ENCODE data around the gene BCL10. TPM values are rescaled to one million over a fixed set of nuclear protein-coding genes. Genes with fewer than 3 reads are reported as not detected.
A peak's percentile ranks its signal among the peaks of the same experiment; 100 is the strongest.

BCL10 gene
- polyA plus RNA-seq, 1 donor (not counting 4 experiments of a cell fraction or from before 2014, with no cell fraction given), result 22.4 TPM

GRCh38 chr1:85316321-85316720 lies 39.9 kb upstream of the BCL10 start:
- Histone ChIP-seq H3K4me1 (ENCODE audit: control insufficient read depth, extremely low read depth, insufficient read depth, low read length) (peaks cover 76% of the 10 kb centered on the region), H3K9ac (ENCODE audit: control insufficient read depth, extremely low read depth, insufficient read depth, low read length) (no peak overlapping the region)

DNA sequence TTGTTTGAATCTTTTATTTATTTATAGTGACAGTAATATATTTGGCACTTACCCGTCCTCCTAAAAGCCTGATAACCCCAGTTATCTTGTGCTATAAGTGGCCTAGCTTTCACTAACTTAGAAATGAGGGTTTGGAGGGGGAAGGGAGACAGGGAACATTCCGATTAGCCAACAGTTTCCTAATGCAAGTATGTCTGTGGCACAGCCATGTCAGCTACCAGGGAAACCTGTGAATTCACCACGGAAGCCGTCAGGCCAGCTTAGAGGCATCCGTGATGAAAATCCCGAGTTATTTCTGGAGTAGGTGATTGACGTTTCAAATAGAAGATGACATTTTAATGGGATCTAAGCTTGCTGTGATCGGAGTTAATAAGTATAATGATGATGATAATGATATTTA lies 39.4 kb upstream of the BCL10 start:
- Histone ChIP-seq H3K79me2 (ENCODE audit: control insufficient read depth, insufficient read depth, low read length) (no peaks in the 10 kb centered on the region), H3K4me2 (ENCODE audit: control insufficient read depth, extremely low read depth, insufficient read depth, low read depth, low read length) (no peak overlapping the region), H3K27ac (ENCODE audit: control insufficient read depth, insufficient read depth, low read length) (no peak overlapping the region), H2AFZ (ENCODE audit: control insufficient read depth, low read length) (no peak overlapping the region), H3K9me3 (ENCODE audit: control insufficient read depth, low read depth, low read length) (no peaks in the 10 kb centered on the region), H3K9me1 (ENCODE audit: control insufficient read depth, extremely low read depth, insufficient read depth, low read length) (no peaks in the 10 kb centered on the region), H3K9ac (ENCODE audit: control insufficient read depth, extremely low read depth, insufficient read depth, low read length) (no peak overlapping the region), H3K27me3 (ENCODE audit: control insufficient read depth, extremely low read depth, insufficient read depth, low read length) (no peaks in the 10 kb centered on the region), H3K4me1 (ENCODE audit: control insufficient read depth, extremely low read depth, insufficient read depth, low read length) (peaks cover 71% of the 10 kb centered on the region), H3K36me3 (ENCODE audit: control insufficient read depth in 2 of 2, extremely low read depth in 1 of 2, insufficient read depth in 2 of 2, low read length in 2 of 2) (no peaks in the 10 kb centered on the region), H4K20me1 (ENCODE audit: control insufficient read depth, extremely low read depth, insufficient read depth, low read length) (no peaks in the 10 kb centered on the region), H3K4me3 (ENCODE audit: control insufficient read depth in 2 of 3, extremely low read depth in 1 of 3, insufficient read depth in 2 of 3, low read depth in 1 of 3, low read length in 3 of 3) (no peak overlapping the region)
- DNase-seq (ENCODE audit: low read depth, low spot score), result no peak
- TF ChIP-seq EZH2 (IDR thresholded peaks at IDR 0.05; ENCODE audit: low read length), result no peak
- TF ChIP-seq, protein P1, sequence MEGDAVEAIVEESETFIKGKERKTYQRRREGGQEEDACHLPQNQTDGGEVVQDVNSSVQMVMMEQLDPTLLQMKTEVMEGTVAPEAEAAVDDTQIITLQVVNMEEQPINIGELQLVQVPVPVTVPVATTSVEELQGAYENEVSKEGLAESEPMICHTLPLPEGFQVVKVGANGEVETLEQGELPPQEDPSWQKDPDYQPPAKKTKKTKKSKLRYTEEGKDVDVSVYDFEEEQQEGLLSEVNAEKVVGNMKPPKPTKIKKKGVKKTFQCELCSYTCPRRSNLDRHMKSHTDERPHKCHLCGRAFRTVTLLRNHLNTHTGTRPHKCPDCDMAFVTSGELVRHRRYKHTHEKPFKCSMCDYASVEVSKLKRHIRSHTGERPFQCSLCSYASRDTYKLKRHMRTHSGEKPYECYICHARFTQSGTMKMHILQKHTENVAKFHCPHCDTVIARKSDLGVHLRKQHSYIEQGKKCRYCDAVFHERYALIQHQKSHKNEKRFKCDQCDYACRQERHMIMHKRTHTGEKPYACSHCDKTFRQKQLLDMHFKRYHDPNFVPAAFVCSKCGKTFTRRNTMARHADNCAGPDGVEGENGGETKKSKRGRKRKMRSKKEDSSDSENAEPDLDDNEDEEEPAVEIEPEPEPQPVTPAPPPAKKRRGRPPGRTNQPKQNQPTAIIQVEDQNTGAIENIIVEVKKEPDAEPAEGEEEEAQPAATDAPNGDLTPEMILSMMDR (optimal IDR thresholded peaks at IDR 0.05 in 1 of 3, IDR thresholded peaks at IDR 0.05 in 1 of 3, conservative IDR thresholded peaks at IDR 0.05 in 1 of 3; ENCODE audit: extremely low read depth in 1 of 3, insufficient read depth in 2 of 3, low read length in 3 of 3), result no peak
- FAIRE-seq, result no peak
- dilution Hi-C loops (cut with MboI; ENCODE audit: extremely low pct_ligation_motif_present, low sequenced_read_pairs), result no loop called here

More at GRCh38 chr1:85316321-85316720, 39.9 kb upstream of the BCL10 start:
- Histone ChIP-seq H3K36me3 (ENCODE audit: control insufficient read depth in 2 of 2, extremely low read depth in 1 of 2, insufficient read depth in 2 of 2, low read length in 2 of 2) (no peaks in the 10 kb centered on the region), H3K27me3 (ENCODE audit: control insufficient read depth, extremely low read depth, insufficient read depth, low read length) (no peaks in the 10 kb centered on the region), H3K9me3 (ENCODE audit: control insufficient read depth, low read depth, low read length) (no peaks in the 10 kb centered on the region), H4K20me1 (ENCODE audit: control insufficient read depth, extremely low read depth, insufficient read depth, low read length) (no peaks in the 10 kb centered on the region), H2AFZ (ENCODE audit: control insufficient read depth, low read length) (no peak overlapping the region), H3K4me2 (ENCODE audit: control insufficient read depth, extremely low read depth, insufficient read depth, low read depth, low read length) (peak overlapping the region; percentile 6), H3K4me3 (ENCODE audit: control insufficient read depth in 2 of 3, extremely low read depth in 1 of 3, insufficient read depth in 2 of 3, low read depth in 1 of 3, low read length in 3 of 3) (no peak overlapping the region), H3K27ac (ENCODE audit: control insufficient read depth, insufficient read depth, low read length) (no peak overlapping the region), H3K9me1 (ENCODE audit: control insufficient read depth, extremely low read depth, insufficient read depth, low read length) (no peaks in the 10 kb centered on the region), H3K79me2 (ENCODE audit: control insufficient read depth, insufficient read depth, low read length) (no peaks in the 10 kb centered on the region)
- TF ChIP-seq, protein P1 (optimal IDR thresholded peaks at IDR 0.05 in 1 of 3, IDR thresholded peaks at IDR 0.05 in 1 of 3, conservative IDR thresholded peaks at IDR 0.05 in 1 of 3; ENCODE audit: extremely low read depth in 1 of 3, insufficient read depth in 2 of 3, low read length in 3 of 3), result no peak
- TF ChIP-seq EZH2 (IDR thresholded peaks at IDR 0.05; ENCODE audit: low read length), result no peak
- dilution Hi-C loops (cut with MboI; ENCODE audit: extremely low pct_ligation_motif_present, low sequenced_read_pairs), result no loop called here
- no peak for DNase-seq (ENCODE audit: low read depth, low spot score)
- no peak for FAIRE-seq

Data from keratinocyte (primary cell).